ENCODE results near the gene CD226. TPM values are rescaled to one million over a fixed set of nuclear protein-coding genes. Genes with fewer than 3 reads are reported as not detected.

The CD226 gene
- total and polyA plus RNA-seq, 8 donors, result under 0.01 to 10.5 (median 0.89) TPM; not detected in 1

- peak overlapping the region in 1 of 5 donors; percentile 26 for H3K27ac ChIP-seq
- no peaks in the 10 kb centered on the region for H3K27me3 ChIP-seq
- WGBS, 5 donors, result 61 to 66% (median 62%) methylated on average over 5 of the region's 5 CpGs
- no peak for DNase-seq
- no peak overlapping the region for H3K4me3 ChIP-seq
- intact Hi-C loops (cut with DNase I; ENCODE audit: low total_unique reads), result no loop called here
- H3K4me1 ChIP-seq, result no peaks in the 10 kb centered on the region
- H3K36me3 ChIP-seq, result no peaks in the 10 kb centered on the region
- H3K9me3 ChIP-seq, result no peaks in the 10 kb centered on the region
- TF ChIP-seq EP300 (IDR thresholded peaks at IDR 0.05), result no peak
- TF ChIP-seq POLR2AphosphoS5 (IDR thresholded peaks at IDR 0.05), result no peak
- no peak for TF ChIP-seq CTCF (IDR thresholded peaks at IDR 0.05)
- TF ChIP-seq POLR2A (IDR thresholded peaks at IDR 0.05), result no peak
Measured at GRCh38 chr18:69954719-69955480, 7.2 kb upstream of the CD226 start.

GRCh38 chr18:69953191-69953590, 5.5 kb upstream of the CD226 start:
- no peak overlapping the region for H3K4me3 ChIP-seq
- H3K36me3 ChIP-seq, result no peaks in the 10 kb centered on the region
- H3K27me3 ChIP-seq, result no peaks in the 10 kb centered on the region
- no peak for DNase-seq
- TF ChIP-seq EP300 (IDR thresholded peaks at IDR 0.05) (no peak), CTCF (IDR thresholded peaks at IDR 0.05) (no peak), POLR2A (IDR thresholded peaks at IDR 0.05) (no peak), POLR2AphosphoS5 (IDR thresholded peaks at IDR 0.05) (no peak)
- no peak overlapping the region for H3K27ac ChIP-seq
- 92 to 98% (median 95%) methylated on average over 2 of the region's 2 CpGs for WGBS, 5 donors
- no peaks in the 10 kb centered on the region for H3K9me3 ChIP-seq
- no peaks in the 10 kb centered on the region for H3K4me1 ChIP-seq
- intact Hi-C loops (cut with DNase I; ENCODE audit: low total_unique reads), result no loop called here

GRCh38 chr18:69951182-69951581, 3.5 kb upstream of the CD226 start:
- intact Hi-C loops (cut with DNase I; ENCODE audit: low total_unique reads), result no loop called here
- TF ChIP-seq POLR2AphosphoS5 (IDR thresholded peaks at IDR 0.05) (no peak), CTCF (IDR thresholded peaks at IDR 0.05) (no peak), POLR2A (IDR thresholded peaks at IDR 0.05) (no peak), EP300 (IDR thresholded peaks at IDR 0.05) (no peak)
- Histone ChIP-seq H3K9me3 (no peaks in the 10 kb centered on the region), H3K36me3 (no peaks in the 10 kb centered on the region), H3K27me3 (no peaks in the 10 kb centered on the region), H3K4me1 (no peaks in the 10 kb centered on the region), H3K27ac (no peak overlapping the region), H3K4me3 (no peak overlapping the region)
- 50 to 85% (median 76%) methylated on average over 1 of the region's 1 CpG for WGBS, 5 donors
- DNase-seq, result no peak

GRCh38 chr18:69949538-69949936, 1.9 kb upstream of the CD226 start:
- DNase-seq, result no peak
- TF ChIP-seq POLR2AphosphoS5 (IDR thresholded peaks at IDR 0.05) (no peak), CTCF (IDR thresholded peaks at IDR 0.05) (no peak)
- H3K27ac ChIP-seq, result no peak overlapping the region
- H3K4me3 ChIP-seq, result no peak overlapping the region
- H3K36me3 ChIP-seq, result no peaks in the 10 kb centered on the region
- WGBS, 5 donors, result 87 to 96% (median 92%) methylated on average over 4 of the region's 4 CpGs
- no peaks in the 10 kb centered on the region for H3K9me3 ChIP-seq
- H3K27me3 ChIP-seq, result no peaks in the 10 kb centered on the region
- H3K4me1 ChIP-seq, result no peaks in the 10 kb centered on the region
- intact Hi-C loops (cut with DNase I; ENCODE audit: low total_unique reads), result no loop called here

Data from stomach (tissue), 9 donors.